HG03066 (cell line): Measurements from ENCODE around the gene HMGCL.
"Not testable (repeated sequence)": the region's sequence is repeated elsewhere in the genome, so short reads cannot be mapped to it uniquely, and the experiment has no call there.

Experiments used
- ATAC-seq: cut with Tn5 transposase; IDR thresholded peaks from one replicate; pipeline ENCODE4 v1.9.1; 2021; ENCODE audit warnings: low read depth; ENCODE audit not compliant: unreplicated experiment

Gene HMGCL

DNA sequence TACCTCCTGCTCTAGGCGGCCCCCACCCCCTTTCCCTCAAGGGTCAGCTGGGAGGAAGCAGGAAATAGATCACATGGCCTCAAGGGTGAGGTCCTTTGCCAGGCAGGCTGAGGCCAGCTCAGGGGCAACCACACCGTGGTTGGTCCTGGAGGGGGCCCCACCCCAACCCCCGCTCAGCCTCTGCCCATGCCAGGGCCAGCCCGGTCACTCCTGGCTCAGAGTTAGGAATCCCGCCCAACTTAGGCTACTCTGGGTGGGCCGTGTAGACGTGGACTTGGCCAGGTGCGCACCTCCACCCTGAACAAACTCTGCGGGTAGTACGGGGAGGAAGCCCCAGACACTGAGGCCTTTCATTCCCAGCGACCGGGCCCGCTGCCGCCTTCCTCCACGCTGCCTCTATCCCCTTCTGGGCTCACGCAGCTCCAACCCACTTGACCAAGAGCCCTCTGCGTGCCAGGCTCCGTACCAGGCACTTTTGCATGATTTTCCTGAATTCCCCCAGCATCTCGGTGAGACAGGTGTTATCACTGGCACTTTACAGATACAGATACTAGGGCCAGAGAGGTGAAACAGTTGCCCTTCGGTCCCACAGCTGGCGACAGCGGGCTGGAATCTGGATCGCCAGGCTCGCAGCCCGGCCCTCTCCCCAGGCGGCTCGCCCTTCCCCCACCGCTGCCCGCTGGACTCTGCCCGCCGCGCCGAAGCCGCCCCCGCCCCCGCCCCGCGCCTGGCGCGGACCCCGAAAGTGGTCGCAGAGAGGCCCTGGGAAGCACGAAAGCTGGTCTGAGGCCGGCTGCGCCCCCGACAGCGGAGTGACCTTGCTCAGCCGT, 25.4 kb downstream of the HMGCL start:
- ATAC-seq: peak; percentile 15

GRCh38 chr1:23799255-23799569, 26.0 kb downstream of the HMGCL start:
- no peak for ATAC-seq

GRCh38 chr1:23798662-23799142, 26.5 kb downstream of the HMGCL start:
- no peak for ATAC-seq

DNA sequence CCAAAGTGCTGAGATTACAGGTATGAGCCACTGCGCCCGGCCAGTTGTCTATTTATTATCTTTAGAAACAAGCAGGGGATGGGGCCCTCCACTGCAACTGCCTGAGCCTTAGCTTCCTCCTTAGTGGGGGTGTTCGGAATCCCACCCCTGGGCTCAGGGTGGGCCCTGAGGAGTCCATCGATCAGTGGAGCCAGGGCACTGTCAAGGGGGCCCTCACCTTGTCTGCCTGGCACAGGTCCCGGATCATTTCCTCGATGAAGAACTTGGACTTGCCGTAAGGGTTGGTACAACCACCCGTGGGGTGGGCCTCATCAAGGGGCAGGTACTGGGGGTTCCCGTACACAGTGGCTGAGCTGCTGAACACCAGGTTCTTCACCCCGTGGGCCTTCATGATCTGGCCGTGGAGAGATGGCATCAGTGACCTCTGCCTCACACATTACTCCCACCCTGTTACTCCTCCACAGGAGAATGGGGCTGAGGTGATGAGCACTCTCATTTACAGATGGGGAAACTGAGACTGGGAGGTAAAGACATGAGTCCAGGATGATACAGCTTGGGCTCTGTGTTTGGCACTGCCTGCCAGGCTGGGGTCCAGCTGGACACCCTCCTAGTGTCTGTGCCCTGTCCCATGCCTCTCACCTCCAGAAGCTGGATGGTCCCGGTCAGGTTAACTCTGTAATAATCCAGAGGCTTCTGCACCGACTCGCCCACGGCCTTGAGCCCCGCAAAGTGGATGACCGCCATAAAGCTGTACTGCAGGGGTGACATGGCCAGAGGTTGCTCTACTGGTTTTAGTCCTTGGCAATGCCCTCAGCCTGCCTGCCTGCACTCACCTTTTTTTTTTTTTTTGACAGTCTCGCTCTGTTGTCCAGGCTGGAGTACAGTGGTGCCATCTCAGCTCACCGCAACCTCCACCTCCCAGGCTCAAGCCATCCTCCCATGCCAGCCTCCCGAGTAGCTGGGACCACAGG, 27.5 kb downstream of the HMGCL start:
- ATAC-seq: no peak

DNA sequence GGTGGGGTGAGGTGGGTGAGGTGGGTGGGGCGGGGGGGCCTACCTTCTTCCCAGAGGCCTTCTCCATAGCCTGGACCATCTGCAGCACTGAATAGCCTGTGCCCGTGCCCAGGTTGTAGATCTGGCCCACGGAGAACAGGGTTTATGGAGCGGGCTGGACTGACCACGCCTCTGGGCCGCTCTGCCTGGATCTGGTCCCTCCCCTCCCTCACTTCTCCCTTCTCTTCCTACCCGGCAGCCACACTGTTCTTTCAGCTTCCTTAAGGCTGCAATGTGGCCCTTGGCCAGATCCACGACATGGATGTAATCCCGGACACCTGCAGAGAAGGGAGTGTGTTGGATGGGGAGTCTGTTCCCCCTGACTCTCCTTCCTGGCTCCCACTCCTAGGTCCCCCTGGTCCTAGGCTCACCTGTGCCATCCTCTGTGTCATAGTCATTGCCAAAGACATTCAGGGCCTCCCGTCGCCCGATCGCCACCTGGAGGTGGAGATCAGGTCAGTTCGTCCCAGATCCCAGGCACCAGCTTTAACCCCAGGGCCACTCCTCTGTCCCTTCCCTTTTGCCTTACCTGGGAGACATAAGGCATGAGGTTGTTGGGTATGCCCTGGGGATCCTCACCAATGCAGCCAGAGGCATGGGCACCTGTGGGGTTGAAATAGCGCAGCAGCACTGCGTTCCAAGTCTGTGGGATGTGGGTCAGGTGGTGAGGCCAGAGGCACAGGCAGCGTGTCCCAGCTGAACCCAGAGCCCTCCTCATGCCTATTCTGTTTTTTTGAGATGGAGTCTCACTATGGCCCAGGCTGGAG, 28.6 kb downstream of the HMGCL start:
- no peak for ATAC-seq

GRCh38 chr1:23795676-23796465, 29.4 kb downstream of the HMGCL start:
- no peak for ATAC-seq

DNA sequence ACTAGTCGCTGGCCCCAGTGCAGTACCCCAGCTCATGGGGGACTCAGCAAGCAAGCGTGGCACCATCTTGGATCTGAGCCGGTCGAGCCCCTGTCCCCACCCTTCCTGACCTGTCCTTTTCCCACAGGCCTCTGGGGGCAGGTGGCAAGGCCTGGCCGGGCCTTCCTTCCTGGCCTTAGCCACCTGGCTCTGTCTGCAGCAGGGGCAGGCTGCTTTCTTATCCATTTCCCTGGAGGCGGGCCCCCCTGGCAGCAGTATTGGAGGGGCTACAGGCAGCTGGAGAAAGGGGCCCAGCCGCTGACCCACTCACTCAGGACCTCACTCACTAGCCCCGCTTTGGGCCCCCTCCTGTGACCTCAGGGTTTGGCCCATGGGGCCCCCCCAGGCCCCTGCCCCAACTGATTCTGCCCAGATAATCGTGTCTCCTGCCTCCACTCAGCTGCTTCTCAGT, 30.5 kb downstream of the HMGCL start:
- not testable (repeated sequence) for ATAC-seq

- ATAC-seq: no peak
Observed at GRCh38 chr1:23793861-23794731, 31.1 kb downstream of the HMGCL start.

DNA sequence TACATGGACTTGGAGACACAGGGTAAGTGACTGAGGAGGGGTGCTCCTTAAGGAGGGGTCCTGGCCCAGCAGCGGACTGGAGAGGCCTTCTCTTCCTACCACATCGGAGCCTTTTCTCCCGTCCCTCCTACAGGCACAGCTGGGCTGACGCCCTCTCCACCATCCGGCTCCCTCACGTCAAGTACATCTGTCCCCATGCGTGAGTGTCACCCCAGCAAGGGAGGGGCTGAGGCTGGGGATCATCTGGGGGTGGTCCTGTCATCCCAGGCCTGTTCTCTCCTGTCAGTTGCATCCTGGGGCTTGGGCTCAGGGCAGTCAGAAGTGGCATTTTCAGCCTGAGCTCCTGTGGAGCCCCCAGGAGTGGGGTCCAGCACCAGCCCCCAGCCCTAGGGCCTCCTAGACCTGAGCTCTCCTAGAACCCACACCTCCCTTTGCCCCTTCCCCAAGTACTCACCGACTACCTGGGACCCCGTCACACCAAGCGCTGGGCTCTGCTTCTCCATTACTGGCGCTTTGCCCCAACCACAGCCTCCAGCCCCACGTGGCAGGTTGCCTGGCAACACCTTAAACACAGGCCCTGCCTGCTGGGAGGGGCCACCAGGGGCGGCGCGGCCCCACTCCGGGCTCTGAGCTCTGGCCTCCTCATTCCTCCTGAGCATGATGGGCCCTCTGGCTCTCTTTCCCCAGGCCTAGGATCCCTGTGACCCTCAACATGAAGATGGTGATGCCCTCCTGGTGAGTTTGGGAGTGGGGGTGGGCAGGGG, 32.0 kb downstream of the HMGCL start:
- ATAC-seq: no peak

- ATAC-seq: no peak
Observed at GRCh38 chr1:23792151-23792945, 32.9 kb downstream of the HMGCL start.

DNA sequence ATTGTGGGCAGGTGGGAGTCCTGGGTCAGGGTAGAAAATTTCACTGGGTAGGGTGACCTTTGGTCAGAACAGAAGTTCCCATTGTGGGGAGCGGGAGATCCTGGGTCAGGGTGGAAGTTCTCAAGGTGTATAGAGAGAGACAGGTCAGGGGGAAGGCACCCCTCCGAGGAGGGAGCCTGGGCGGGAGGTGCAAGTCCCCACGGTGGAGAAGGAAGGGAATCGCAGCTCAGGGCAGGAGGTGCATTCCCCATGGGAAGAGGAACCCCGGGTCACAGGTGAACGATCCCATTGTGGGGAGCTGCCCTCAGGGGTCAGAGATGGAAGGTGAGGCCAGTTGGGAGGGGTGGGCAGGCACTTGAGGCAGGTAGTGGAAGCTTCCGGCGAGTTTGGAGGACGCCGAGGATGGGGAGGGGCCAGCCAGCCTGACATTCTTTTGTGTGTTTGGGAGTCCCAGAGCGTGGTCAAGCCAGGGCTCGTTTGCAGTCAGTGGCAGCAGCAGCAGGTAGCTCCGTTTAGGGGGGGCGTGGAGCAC, 33.6 kb downstream of the HMGCL start:
- ATAC-seq: no peak

DNA sequence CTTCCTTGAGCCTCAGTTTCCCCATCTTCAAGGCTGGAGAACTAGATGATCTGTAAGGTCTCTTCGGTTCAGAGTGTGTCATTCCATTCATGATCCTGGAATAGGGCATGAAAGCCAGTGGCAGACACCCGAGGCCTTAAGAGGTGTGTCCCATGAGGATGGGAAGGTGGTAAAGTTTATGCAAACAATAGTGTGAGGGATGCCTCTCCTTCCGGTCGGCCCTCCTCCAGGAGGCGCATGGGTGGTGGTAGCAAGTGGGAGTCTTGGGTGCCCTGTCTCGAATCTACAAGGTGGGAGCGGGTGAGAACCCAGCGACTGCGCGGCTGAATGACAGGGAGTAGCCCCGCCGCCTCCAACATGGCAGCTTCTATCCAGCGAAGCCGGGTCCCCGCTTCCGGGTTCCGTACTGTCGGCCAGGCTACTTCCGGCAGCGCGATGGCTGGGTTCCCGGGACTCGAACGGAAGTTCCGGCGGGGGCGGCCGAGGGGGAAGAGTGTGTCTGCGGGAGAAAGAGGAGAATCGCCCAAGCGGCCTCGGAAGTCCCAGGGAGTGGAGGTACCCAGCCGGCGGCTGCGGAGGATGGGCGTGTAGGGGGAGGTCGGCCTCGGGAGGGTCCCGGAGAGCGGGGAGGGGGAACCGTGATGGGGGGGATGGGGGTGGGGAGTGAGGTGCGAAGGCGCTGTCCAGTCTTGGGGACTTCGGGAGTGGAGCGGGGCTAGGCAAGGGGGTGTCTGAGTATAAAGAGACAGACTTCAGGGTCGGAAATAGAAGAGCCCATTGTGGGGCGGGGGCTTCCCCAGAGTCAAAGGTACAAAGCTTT, 34.3 kb downstream of the HMGCL start, which contains the start of gene LYPLA2:
Gene LYPLA2, plus strand, starts transcription at position 450 of the 820 bp plus-strand sequence. CDS start 1,538 bp downstream, outside the sequence.
- peak; percentile 80 for ATAC-seq

- ATAC-seq: no peak
Observed at GRCh38 chr1:23788695-23789094, 36.5 kb downstream of the HMGCL start.

- ATAC-seq: no peak
Observed at GRCh38 chr1:23787701-23788100, 37.5 kb downstream of the HMGCL start.

- ATAC-seq: no peak
Observed at GRCh38 chr1:23784846-23785245, 40.4 kb downstream of the HMGCL start.

- not testable (repeated sequence) for ATAC-seq
Observed at GRCh38 chr1:23783141-23783540, 42.1 kb downstream of the HMGCL start.
